ENCODE results near the gene WDR37.
"Not testable (repeated sequence)": the region's sequence is repeated elsewhere in the genome, so short reads cannot be mapped to it uniquely, and the experiment has no call there.

WDR37 gene

GRCh38 chr10:1153805-1154351 lies 97.7 kb downstream of the WDR37 start:
- DNase-seq (ENCODE audit: low read depth), result no peak

- no peak for DNase-seq (ENCODE audit: low read depth)
Observed at GRCh38 chr10:1154531-1155295, 98.5 kb downstream of the WDR37 start.

DNA sequence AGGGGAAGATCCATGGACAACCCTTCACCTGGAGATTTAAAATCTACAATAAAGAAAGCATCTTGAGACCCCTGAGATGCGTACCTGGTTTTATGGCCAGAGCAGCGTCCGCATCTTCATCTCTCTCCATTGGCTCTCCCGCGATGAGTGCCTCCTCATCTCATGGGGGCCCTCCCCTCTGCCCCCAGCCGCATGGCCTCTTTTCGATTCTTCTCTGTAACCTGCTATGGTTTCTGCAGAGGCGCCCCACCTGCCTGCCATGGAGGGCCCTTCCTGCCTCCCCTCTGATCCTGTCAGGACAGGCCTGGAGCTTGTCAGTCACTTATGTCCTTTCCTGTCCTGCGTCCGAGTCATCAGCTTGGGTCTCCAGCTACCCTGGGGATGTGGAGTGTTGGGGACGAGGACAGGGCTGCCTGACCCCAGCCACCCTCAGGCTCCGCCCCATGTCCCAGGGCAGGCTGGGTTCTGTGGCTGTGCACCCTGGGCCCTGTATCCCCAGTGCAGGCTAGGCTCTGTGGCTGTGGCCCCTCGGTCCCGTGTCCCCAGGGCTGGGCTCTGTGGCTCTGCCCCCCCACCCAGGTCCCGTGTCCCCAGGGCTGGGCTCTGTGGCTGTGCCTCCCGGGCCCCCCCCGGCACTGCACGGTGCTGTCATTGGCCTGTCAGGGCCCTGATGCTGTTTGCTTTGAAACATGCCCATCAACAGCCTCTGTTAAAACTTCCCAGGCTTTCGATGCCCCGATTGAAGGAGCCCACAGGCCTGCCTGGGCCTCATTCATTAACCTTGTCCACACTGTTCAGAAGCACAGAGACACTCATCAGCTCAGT lies 99.8 kb downstream of the WDR37 start:
- no peak for DNase-seq (ENCODE audit: low read depth)

DNA sequence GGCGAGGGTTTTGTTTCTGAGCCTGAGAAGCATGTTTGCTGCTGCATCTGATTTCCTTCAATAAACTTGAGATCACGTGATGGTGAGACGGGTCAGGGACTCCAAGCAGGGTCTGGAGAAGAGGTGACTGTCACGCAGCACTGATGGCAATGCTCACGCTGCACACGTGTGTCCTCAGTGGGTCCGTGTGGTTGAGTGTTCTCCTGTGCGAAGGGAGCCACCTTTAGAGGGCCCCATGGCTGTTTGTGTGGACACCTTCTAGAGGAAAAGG lies 100.4 kb downstream of the WDR37 start:
- DNase-seq (ENCODE audit: low read depth), result no peak

DNA sequence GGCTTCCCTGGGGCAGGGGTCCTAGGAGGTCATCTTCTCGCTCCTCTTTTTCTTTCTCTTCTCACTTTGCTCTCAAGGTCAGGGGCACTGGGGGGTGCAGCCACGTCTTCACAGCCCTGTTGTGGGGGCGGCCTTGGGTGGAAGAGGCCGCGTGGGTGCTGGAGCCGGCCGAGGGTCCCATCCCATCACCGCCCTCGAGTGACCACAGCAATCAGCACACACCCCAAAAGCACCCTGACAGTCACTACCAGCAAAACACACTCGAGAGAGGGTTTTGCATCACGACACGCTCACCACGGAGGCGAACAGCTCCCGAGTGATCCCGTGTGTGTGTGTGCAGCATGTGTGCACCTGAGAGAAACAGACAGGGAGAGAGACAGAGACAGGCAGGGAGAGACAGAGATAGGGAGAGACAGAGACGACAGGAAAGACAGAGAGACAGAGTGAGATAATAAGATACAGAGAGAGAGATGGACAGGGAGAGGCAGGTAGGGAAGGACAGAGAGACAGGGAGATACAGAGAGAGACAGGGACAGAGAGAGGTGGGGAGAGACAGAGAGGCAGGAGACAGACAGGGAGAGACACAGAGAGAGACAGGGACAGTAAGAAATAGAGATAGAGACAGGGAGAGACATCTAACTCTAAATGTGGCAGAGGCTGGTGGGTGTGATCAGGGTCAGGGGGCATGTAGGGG lies 100.9 kb downstream of the WDR37 start:
- no peak for DNase-seq (ENCODE audit: low read depth)

- DNase-seq (ENCODE audit: low read depth), result no peak
Observed at GRCh38 chr10:1157615-1157933, 101.4 kb downstream of the WDR37 start.

GRCh38 chr10:1158066-1158465 lies 101.9 kb downstream of the WDR37 start:
- DNase-seq (ENCODE audit: low read depth), result no peak

DNA sequence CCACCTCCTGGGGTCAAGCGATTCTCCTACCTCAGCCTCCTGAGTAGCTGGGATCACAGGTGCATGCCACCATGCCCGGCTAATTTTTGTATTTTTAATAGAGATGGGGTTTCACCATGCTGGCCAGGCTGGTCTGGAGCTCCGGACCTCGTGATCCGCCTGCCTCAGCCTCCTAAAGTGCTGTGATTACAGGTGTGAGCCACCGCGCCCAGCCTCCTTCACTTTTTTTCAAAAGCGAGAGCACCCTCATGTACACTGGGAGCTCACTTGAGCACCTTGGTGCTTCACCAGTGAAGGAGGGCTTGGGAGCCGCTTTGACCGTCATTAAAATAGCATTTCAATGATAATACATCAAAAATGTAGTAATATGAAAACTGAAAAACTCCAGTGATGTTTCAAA lies 102.4 kb downstream of the WDR37 start:
- not testable (repeated sequence) for DNase-seq (ENCODE audit: low read depth)

DNA sequence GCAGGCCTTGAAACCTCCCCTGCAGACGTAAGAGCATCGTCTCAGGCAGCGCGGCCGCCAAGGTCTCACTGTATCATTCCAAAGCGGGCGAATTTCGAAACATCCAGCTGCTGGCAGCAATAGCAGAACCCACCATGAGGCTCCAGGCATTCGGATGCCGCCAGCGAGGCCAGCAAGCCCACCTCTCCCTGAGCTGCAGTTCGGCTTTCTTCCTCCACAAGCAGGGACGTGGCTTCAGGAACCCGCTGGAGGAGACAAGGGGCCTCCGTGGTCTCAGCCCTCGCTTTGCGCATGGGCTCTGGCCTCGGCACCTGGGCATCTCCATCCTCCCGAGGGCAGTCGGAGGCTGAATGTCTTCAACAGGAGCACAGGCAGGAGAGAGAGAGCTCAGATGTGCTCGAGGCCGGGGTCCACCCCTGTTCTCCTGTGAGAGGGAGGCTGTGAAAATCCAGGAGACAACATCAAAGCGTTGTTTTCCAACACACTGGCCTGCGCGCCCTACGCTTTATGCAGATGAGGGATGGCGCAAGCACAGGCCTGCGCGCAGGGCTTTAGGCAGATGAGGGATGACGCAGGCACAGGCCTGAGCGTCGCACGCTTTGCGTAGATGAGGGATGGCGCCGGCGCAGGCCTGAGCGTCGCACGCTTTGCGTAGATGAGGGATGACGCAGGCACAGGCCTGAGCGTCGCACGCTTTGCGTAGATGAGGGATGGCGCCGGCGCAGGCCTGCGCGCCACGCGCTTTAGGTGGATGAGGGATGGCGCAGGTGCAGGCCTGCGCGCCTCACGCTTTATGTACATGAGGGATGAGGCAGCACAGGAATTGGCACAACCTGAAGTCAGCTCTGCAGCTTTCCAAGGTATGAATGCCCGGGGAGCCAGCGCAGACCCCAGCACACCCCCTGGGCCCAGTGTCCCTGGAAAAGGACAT lies 103.2 kb downstream of the WDR37 start:
- no peak for DNase-seq (ENCODE audit: low read depth)

DNA sequence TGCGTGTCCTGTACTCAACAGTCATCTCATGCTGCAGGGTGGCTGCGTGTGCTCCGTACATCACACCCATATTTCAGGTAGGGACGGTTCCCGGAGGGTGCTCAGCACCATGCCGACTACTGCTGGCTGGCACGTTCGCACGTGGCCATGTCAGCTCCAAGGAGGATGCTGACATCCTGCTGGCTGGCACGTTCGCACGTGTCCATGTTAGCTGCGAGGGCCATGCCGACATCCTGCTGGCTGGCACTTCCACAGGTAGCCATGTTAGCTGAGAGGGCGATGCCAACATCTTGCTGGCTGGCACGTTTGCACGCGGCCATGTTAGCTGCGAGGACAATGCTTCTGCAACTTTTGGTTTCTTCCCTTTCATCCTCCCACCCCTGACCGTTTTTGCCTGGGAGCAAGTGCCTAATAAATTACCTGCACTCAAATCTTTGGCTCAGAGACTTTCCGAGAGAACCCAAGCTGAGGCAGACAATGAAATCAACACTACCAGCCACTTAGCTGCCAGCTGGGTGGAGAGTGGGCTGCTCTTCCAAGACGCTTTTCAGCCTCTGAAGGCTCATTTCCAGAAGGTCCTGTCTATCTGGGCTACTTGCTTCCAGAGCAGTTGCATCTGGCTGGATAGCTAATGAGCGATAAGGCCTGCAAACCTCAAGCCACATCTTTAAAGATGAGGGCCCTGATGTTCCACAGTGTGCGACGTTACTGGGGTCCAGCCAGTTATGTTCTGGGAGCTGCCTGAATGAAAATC lies 104.6 kb downstream of the WDR37 start:
- DNase-seq (ENCODE audit: low read depth), result no peak

- not testable (repeated sequence) for DNase-seq (ENCODE audit: low read depth)
Observed at GRCh38 chr10:1161315-1161673, 105.1 kb downstream of the WDR37 start.

DNA sequence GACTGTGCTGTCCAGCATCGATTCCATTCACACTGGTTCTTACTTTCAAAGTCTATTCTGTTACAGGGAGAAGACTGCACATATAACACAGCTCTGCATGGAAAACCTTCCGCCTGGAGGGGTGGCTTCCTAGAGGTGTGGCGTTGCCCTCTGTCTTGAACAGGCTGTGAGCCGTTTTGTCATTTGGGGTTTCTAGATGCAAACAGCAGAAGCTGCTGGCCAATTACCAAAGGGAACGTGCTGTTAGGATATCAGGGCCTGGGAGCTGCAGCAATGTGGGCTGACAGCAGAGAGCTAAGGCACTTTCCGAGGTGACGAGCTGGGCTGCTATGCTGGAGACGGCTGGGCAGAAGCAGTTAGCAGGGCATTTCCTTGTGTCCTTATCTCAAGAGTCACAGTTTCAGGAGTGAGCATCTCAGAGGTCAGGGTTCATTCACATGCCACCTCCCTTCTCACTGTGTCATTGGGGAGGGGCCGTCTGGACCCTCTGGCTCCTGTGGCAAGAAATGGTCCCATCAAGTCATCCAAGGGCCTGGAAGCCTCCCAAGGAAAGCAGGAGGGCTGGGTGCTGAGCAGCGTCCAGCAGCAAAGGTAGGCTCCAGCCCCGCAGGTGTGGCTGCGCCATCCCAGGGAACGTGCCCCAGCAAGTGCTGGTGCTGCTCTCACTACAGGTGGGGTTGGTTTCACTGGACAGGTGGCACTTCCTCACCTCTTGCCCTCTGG lies 106.5 kb downstream of the WDR37 start:
- no peak for DNase-seq (ENCODE audit: low read depth)

GRCh38 chr10:1163204-1163660 lies 107.0 kb downstream of the WDR37 start:
- DNase-seq (ENCODE audit: low read depth), result no peak

GRCh38 chr10:1163831-1164230 lies 107.6 kb downstream of the WDR37 start:
- no peak for DNase-seq (ENCODE audit: low read depth)

DNA sequence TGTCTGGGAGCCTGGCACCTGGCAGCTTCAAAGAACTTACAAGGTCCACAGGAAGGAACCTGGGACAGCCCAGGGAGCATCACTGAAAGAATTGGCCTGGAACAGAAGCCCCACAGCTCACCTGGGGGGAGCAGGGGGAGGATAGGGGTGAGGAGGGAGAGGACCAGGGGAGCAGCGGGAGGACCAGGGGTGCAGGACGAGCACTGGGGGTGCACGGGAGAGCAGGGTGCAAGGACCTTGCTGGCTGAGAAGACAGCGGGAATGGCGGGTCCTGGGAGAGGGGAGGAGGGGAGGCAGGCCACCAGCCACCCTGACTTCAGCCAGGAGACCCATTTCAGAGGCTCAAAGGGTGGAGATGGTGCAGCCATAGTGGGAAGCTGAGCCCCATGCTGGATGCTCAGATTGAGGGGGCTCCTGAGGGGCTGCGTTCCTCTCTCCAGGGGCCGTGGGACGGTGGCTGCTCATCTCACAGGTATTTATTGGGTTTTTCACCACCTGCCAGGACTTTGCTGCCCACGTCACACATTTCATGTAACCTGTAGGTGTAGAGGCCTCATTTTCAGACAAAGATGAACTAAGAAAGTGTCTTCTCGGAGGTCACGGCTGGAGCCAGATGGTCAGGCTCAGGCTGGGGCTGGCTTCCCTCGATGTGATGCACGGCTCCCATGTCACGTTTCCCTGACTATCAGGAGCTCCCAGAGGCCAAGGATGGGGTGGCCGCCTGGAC lies 110.1 kb downstream of the WDR37 start:
- no peak for DNase-seq (ENCODE audit: low read depth)

GRCh38 chr10:1166828-1167275 lies 110.7 kb downstream of the WDR37 start:
- no peak for DNase-seq (ENCODE audit: low read depth)

GRCh38 chr10:1168763-1169162 lies 112.6 kb downstream of the WDR37 start:
- no peak for DNase-seq (ENCODE audit: low read depth)

DNA sequence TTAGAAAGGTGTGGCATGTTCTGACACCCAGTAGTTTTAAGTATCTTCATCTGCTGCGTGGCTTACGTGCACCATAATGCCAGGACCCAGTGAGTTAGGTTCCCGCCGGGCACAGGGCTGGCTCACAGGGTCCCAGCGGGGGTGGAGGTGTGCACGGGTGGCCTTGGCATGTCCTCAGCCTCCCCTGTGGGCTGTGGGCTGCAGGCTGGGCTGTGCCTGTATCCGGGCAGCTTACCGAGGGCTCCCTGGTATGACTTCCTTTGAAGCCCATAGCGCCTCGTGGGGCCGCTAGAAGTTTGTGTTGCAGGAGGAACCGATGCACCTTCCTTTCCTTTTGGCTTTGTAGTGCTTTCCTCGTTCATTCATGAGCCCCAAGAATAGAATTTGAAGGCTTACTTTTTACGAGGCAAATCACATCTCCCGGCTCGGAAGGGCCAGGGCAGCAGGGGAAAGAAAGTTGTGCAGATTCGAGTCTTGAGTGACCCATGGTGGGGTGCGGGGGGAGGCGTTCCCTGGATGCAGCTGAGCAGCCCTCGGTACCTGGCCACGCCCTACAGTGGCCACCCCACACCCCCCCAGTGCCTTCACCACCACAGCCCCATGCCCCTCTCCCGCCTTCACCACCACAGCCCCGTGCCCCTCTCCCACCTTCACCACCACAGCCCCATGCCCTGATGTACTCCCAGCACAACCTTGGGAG lies 113.2 kb downstream of the WDR37 start:
- no peak for DNase-seq (ENCODE audit: low read depth)
